Caco-2 (cell line): ENCODE results near the gene FCHSD1. TPM values are rescaled to one million over a fixed set of nuclear protein-coding genes. Genes with fewer than 3 reads are reported as not detected.

Experiments used
- BruUV-seq: library from RNA; stranded (reverse); fragments of 400-500 nt; replicated peaks from 2 replicates; lab custom pipeline; 2021; lab: Mats Ljungman, UMichigan
- CTCF ChIA-PET: fragments of 300-600 bp; sonication (Branson Sonifier 250); formaldehyde crosslinking; loops from one replicate; lab custom pipeline; 2022; ENCODE audit warnings: antibody characterized with exemption; lab: Charles Lee
- POLR2A ChIA-PET: fragments of 300-600 bp; sonication (Branson Sonifier 250); formaldehyde crosslinking; loops from one replicate; lab custom pipeline; 2022; ENCODE audit warnings: antibody characterized with exemption; lab: Charles Lee
- DNase-seq, 2 experiments: peaks; one replicate each; pipeline versions ENCODE4 v3.0.0 to v3.0.0-alpha.2; 2020 to 2022
- H3K27me3 ChIP-seq: replicated peaks from 2 replicates; pipeline ENCODE4 v1.6.0; 2011; ENCODE audit warnings: low read length; ENCODE audit not compliant: control insufficient read depth, insufficient read depth
- H3K36me3 ChIP-seq: 2 replicates; pipeline ENCODE4 v1.5.1; 2011; ENCODE audit warnings: low read length; ENCODE audit not compliant: control insufficient read depth, insufficient read depth
- H3K4me1 ChIP-seq: fragments of 250-450 bp; sonication (Bioruptor Pico); 2 replicates; pipeline ENCODE4 v1.5.1; 2020; ENCODE audit warnings: mild to moderate bottlenecking
- H3K4me3 ChIP-seq: 2 replicates; pipeline ENCODE4 v1.5.1; 2011; ENCODE audit warnings: low read depth, mild to moderate bottlenecking, control low read depth, low read length
- H3K9me3 ChIP-seq: fragments of 250-450 bp; sonication (Bioruptor Pico); 2 replicates; pipeline ENCODE4 v1.5.1; 2020; ENCODE audit warnings: mild to moderate bottlenecking, moderate library complexity
- H3K27ac Mint-ChIP-seq: one replicate; pipeline ENCODE4 v1.8.0; 2022; ENCODE audit warnings: mixed read lengths; ENCODE audit not compliant: unreplicated experiment
- H3K27me3 Mint-ChIP-seq: one replicate; pipeline ENCODE4 v1.8.0; 2022; ENCODE audit warnings: mixed read lengths; ENCODE audit not compliant: insufficient read depth, unreplicated experiment
- H3K36me3 Mint-ChIP-seq: one replicate; pipeline ENCODE4 v1.8.0; 2022; ENCODE audit warnings: mild to moderate bottlenecking, mixed read lengths; ENCODE audit not compliant: insufficient read depth, unreplicated experiment
- H3K4me1 Mint-ChIP-seq: one replicate; pipeline ENCODE4 v1.8.0; 2022; ENCODE audit warnings: low read depth, mixed read lengths; ENCODE audit not compliant: unreplicated experiment
- H3K4me3 Mint-ChIP-seq: one replicate; pipeline ENCODE4 v1.8.0; 2022; ENCODE audit warnings: mild to moderate bottlenecking, moderate library complexity, mixed read lengths; ENCODE audit not compliant: unreplicated experiment
- H3K9me3 Mint-ChIP-seq: one replicate; pipeline ENCODE4 v1.8.0; 2022; ENCODE audit warnings: mixed read lengths; ENCODE audit not compliant: unreplicated experiment
- CTCF ChIP-seq, 2 experiments: fragments of 200-600 bp in 1 of 2; IDR thresholded peaks; 1 replicate in 1 of 2; 2 replicates in 1 of 2; pipeline versions ENCODE4 v1.5.1 to v1.8.0; 2011 to 2022; ENCODE audit warnings: antibody characterized with exemption in 1 of 2, control low read depth in 1 of 2, inconsistent platforms in 1 of 2, low read depth in 1 of 2, low read length in 1 of 2, mild to moderate bottlenecking in 1 of 2, moderate library complexity in 1 of 2; ENCODE audit not compliant: insufficient read depth in 1 of 2, severe bottlenecking in 1 of 2, unreplicated experiment in 1 of 2
- intact Hi-C: fragments of 100-400 bp; cut with micrococcal nuclease; formaldehyde crosslinking; loops from one replicate; pipeline ENCODE4 v1.10.0; 2022; ENCODE audit not compliant: unreplicated experiment
- total RNA-seq: library from RNA; stranded (reverse); gene quantifications from 2 replicates; pipeline ENCODE4 v1.2.3, GENCODE V29; 2022

The FCHSD1 gene
- total RNA-seq, 1 experiment from 2014 or later, result 25.0 TPM

GRCh38 chr5:141686648-141687416, 35.6 kb upstream of the FCHSD1 start:
- no TSS peak for BruUV-seq
- ChIA-PET POLR2A (no interaction called here), CTCF (no interaction called here)
- TF ChIP-seq CTCF (IDR thresholded peaks at IDR 0.05; ENCODE audit: insufficient read depth in 1 of 2, low read depth in 1 of 2, low read length in 1 of 2, severe bottlenecking in 1 of 2, unreplicated experiment in 1 of 2), result no peak
- DNase-seq, result no peak
- Mint-ChIP-seq H3K27me3 (peaks cover 5% of the 10 kb centered on the region), H3K27ac (no peak overlapping the region), H3K9me3 (no peaks in the 10 kb centered on the region), H3K36me3 (no peaks in the 10 kb centered on the region), H3K4me1 (peaks cover under 1% of the 10 kb centered on the region), H3K4me3 (no peak overlapping the region)
- Histone ChIP-seq H3K4me3 (no peak overlapping the region), H3K36me3 (no peaks in the 10 kb centered on the region), H3K9me3 (no peaks in the 10 kb centered on the region), H3K27me3 (no peaks in the 10 kb centered on the region; the same call in 1 of the 2 replicates), H3K4me1 (peaks cover 6% of the 10 kb centered on the region)
- intact Hi-C loops, result no loop called here

- Mint-ChIP-seq H3K27me3 (peaks cover 4% of the 10 kb centered on the region), H3K4me3 (no peak overlapping the region), H3K4me1 (peaks cover 8% of the 10 kb centered on the region), H3K27ac (no peak overlapping the region), H3K9me3 (no peaks in the 10 kb centered on the region), H3K36me3 (no peaks in the 10 kb centered on the region)
- DNase-seq, result no peak
- POLR2A ChIA-PET, result no interaction called here
- BruUV-seq, result no TSS peak
- H3K9me3 ChIP-seq, result no peaks in the 10 kb centered on the region
- intact Hi-C loops, result no loop called here
- no peak overlapping the region for H3K4me3 ChIP-seq
- H3K4me1 ChIP-seq, result peaks cover 15% of the 10 kb centered on the region
- TF ChIP-seq CTCF (IDR thresholded peaks at IDR 0.05; ENCODE audit: insufficient read depth in 1 of 2, low read depth in 1 of 2, low read length in 1 of 2, severe bottlenecking in 1 of 2, unreplicated experiment in 1 of 2), result no peak
- CTCF ChIA-PET, result no interaction called here
- no peaks in the 10 kb centered on the region; the same call in 1 of the 2 replicates for H3K27me3 ChIP-seq
- H3K36me3 ChIP-seq, result no peaks in the 10 kb centered on the region
Observed at GRCh38 chr5:141685591-141685990, 34.4 kb upstream of the FCHSD1 start.

- peaks cover 15% of the 10 kb centered on the region for H3K4me1 ChIP-seq
- no TSS peak for BruUV-seq
- CTCF ChIA-PET, result interaction anchor here (0.6 to 1.2 kb wide), 3 partner anchors 8 to 127 kb away, joined by 3 to 9 read pairs (median 5); no protein-coding TSS in a partner anchor
Observed at GRCh38 chr5:141683596-141684141, 32.5 kb upstream of the FCHSD1 start.

More at GRCh38 chr5:141683596-141684141, 32.5 kb upstream of the FCHSD1 start:
- H3K4me3 Mint-ChIP-seq, result no peak overlapping the region
- no peak for DNase-seq
- Histone ChIP-seq H3K4me3 (no peak overlapping the region), H3K9me3 (no peaks in the 10 kb centered on the region), H3K27me3 (no peaks in the 10 kb centered on the region; the same call in 1 of the 2 replicates), H3K36me3 (no peaks in the 10 kb centered on the region)
- no peaks in the 10 kb centered on the region for H3K9me3 Mint-ChIP-seq
- H3K4me1 Mint-ChIP-seq, result peaks cover 8% of the 10 kb centered on the region
- no peak overlapping the region for H3K27ac Mint-ChIP-seq
- peaks cover under 1% of the 10 kb centered on the region for H3K36me3 Mint-ChIP-seq
- intact Hi-C loops, result no loop called here
- POLR2A ChIA-PET, result no interaction called here
- no peak for TF ChIP-seq CTCF (IDR thresholded peaks at IDR 0.05; ENCODE audit: insufficient read depth in 1 of 2, low read depth in 1 of 2, low read length in 1 of 2, severe bottlenecking in 1 of 2, unreplicated experiment in 1 of 2)
- no peaks in the 10 kb centered on the region for H3K27me3 Mint-ChIP-seq
